ENCODE measurements around the gene P3H1.

DNA sequence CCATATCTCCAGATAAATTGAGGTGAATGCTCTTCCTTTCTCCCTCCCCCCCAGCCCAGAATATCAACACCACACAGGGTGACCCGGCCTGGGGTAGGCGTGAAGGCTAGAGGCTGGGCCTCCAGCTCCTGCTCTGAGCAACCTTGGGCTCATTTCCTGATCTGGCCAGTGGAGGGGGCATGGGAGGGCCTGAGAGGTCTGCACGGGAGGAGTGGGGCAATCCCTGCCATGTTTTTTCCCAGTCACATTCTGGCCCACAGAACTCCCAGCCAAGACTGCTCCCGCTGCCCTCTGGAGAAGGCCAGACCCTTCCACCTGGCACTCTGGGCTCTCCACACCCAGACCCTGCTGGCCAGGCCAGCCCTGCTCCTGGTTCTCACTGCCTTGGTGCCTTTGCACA is 30.7 kb downstream of the P3H1 start:
- TF ChIP-seq, protein P1, sequence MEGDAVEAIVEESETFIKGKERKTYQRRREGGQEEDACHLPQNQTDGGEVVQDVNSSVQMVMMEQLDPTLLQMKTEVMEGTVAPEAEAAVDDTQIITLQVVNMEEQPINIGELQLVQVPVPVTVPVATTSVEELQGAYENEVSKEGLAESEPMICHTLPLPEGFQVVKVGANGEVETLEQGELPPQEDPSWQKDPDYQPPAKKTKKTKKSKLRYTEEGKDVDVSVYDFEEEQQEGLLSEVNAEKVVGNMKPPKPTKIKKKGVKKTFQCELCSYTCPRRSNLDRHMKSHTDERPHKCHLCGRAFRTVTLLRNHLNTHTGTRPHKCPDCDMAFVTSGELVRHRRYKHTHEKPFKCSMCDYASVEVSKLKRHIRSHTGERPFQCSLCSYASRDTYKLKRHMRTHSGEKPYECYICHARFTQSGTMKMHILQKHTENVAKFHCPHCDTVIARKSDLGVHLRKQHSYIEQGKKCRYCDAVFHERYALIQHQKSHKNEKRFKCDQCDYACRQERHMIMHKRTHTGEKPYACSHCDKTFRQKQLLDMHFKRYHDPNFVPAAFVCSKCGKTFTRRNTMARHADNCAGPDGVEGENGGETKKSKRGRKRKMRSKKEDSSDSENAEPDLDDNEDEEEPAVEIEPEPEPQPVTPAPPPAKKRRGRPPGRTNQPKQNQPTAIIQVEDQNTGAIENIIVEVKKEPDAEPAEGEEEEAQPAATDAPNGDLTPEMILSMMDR (IDR thresholded peaks at IDR 0.05): peak in 3 of 6 experiments; percentile 48 to 49 (median 49)
- TF ChIP-seq POLR2A (IDR thresholded peaks at IDR 0.05): no peak
